ENCODE data around the gene RHCE. TPM values are rescaled to one million over a fixed set of nuclear protein-coding genes. Genes with fewer than 3 reads are reported as not detected.

The RHCE gene
- total RNA-seq, 1 experiment from 2014 or later: not detected

GRCh38 chr1:25439287-25439686 is 18.7 kb upstream of the RHCE start:
- no peaks in the 10 kb centered on the region for H3K9me3 ChIP-seq (ENCODE audit: low read depth, low read length, poor library complexity, severe bottlenecking)
- no peak overlapping the region for H3K4me3 ChIP-seq (ENCODE audit: low read depth, low read length, poor library complexity, severe bottlenecking)
- no peak for TF ChIP-seq CTCF (conservative IDR thresholded peaks at IDR 0.05; ENCODE audit: low read depth, low read length)
- no peak for TF ChIP-seq EZH2 (IDR thresholded peaks at IDR 0.05; ENCODE audit: borderline replicate concordance, low read depth, low read length, poor library complexity, severe bottlenecking)
- no peaks in the 10 kb centered on the region for H3K27me3 ChIP-seq (replicated peaks; ENCODE audit: insufficient read depth, low read depth, low read length, poor library complexity)
- H3K27ac ChIP-seq (ENCODE audit: low read depth, low read length, poor library complexity, severe bottlenecking): no peak overlapping the region
- POLR2A ChIA-PET (ENCODE audit: low non-redundant PET): no interaction called here
- no peaks in the 10 kb centered on the region for H3K36me3 ChIP-seq (ENCODE audit: insufficient read depth, low read length, poor library complexity, severe bottlenecking)
- CTCF ChIA-PET: no interaction called here
- intact Hi-C loops (cut with micrococcal nuclease; ENCODE audit: unreplicated experiment): no loop called here
- peaks cover 18% of the 10 kb centered on the region for H3K4me1 ChIP-seq (ENCODE audit: insufficient read depth, low read length, poor library complexity, severe bottlenecking)
- no peak for DNase-seq (ENCODE audit: low spot score)
- BruUV-seq (replicated peaks): no TSS peak

GRCh38 chr1:25437672-25438071 is 17.0 kb upstream of the RHCE start:
- DNase-seq (ENCODE audit: low spot score): no peak
- Histone ChIP-seq H3K27me3 (replicated peaks; ENCODE audit: insufficient read depth, low read depth, low read length, poor library complexity) (no peaks in the 10 kb centered on the region), H3K4me1 (ENCODE audit: insufficient read depth, low read length, poor library complexity, severe bottlenecking) (peaks cover 27% of the 10 kb centered on the region), H3K27ac (ENCODE audit: low read depth, low read length, poor library complexity, severe bottlenecking) (no peak overlapping the region), H3K4me3 (ENCODE audit: low read depth, low read length, poor library complexity, severe bottlenecking) (no peak overlapping the region), H3K36me3 (ENCODE audit: insufficient read depth, low read length, poor library complexity, severe bottlenecking) (no peaks in the 10 kb centered on the region), H3K9me3 (ENCODE audit: low read depth, low read length, poor library complexity, severe bottlenecking) (no peaks in the 10 kb centered on the region)
- no TSS peak for BruUV-seq (replicated peaks)
- CTCF ChIA-PET: no interaction called here
- intact Hi-C loops (cut with micrococcal nuclease; ENCODE audit: unreplicated experiment): no loop called here
- no peak for TF ChIP-seq EZH2 (IDR thresholded peaks at IDR 0.05; ENCODE audit: borderline replicate concordance, low read depth, low read length, poor library complexity, severe bottlenecking)
- POLR2A ChIA-PET (ENCODE audit: low non-redundant PET): no interaction called here

- Histone ChIP-seq H3K27ac (ENCODE audit: low read depth, low read length, poor library complexity, severe bottlenecking) (peak overlapping the region; percentile 8), H3K27me3 (replicated peaks; ENCODE audit: insufficient read depth, low read depth, low read length, poor library complexity) (no peaks in the 10 kb centered on the region), H3K4me1 (ENCODE audit: insufficient read depth, low read length, poor library complexity, severe bottlenecking) (peaks cover 38% of the 10 kb centered on the region), H3K9me3 (ENCODE audit: low read depth, low read length, poor library complexity, severe bottlenecking) (no peaks in the 10 kb centered on the region), H3K36me3 (ENCODE audit: insufficient read depth, low read length, poor library complexity, severe bottlenecking) (no peaks in the 10 kb centered on the region), H3K4me3 (ENCODE audit: low read depth, low read length, poor library complexity, severe bottlenecking) (peak overlapping the region; percentile 10)
- ChIA-PET POLR2A (ENCODE audit: low non-redundant PET) (no interaction called here), CTCF (interaction anchor here (0.6 kb wide), 1 partner anchor 361 kb away, joined by 3 read pairs; no protein-coding TSS in a partner anchor)
- TF ChIP-seq CTCF (conservative IDR thresholded peaks at IDR 0.05; ENCODE audit: low read depth, low read length) (no peak), EZH2 (IDR thresholded peaks at IDR 0.05; ENCODE audit: borderline replicate concordance, low read depth, low read length, poor library complexity, severe bottlenecking) (no peak)
- no TSS peak for BruUV-seq (replicated peaks)
- intact Hi-C loops (cut with micrococcal nuclease; ENCODE audit: unreplicated experiment): no loop called here
- DNase-seq (ENCODE audit: low spot score): no peak
Measured at GRCh38 chr1:25435397-25436108, 14.9 kb upstream of the RHCE start.

All from A673 (cell line).